Epithelial cell of esophagus (primary cell): ENCODE results near the gene MLIP.

Experiments used
- DNase-seq: peaks from one replicate; pipeline ENCODE4 v3.0.0; 2010; ENCODE audit warnings: low read depth
- H3K4me3 ChIP-seq: 2 replicates; pipeline ENCODE4 v1.5.1; 2011; ENCODE audit warnings: mild to moderate bottlenecking, low read length, control low read depth
- CTCF ChIP-seq: IDR thresholded peaks from 2 replicates; pipeline ENCODE4 v1.5.1; 2011; ENCODE audit warnings: low read depth, mild to moderate bottlenecking, low read length, control low read depth, inconsistent platforms; ENCODE audit not compliant: insufficient read depth; ENCODE audit errors: missing control alignments

MLIP gene

GRCh38 chr6:54284161-54284860, 173.1 kb downstream of the MLIP start:
- no peak overlapping the region for H3K4me3 ChIP-seq
- no peak for DNase-seq
- TF ChIP-seq CTCF, result no peak

GRCh38 chr6:54285595-54285994, 174.4 kb downstream of the MLIP start:
- TF ChIP-seq CTCF, result no peak
- DNase-seq, result no peak
- H3K4me3 ChIP-seq, result no peak overlapping the region

GRCh38 chr6:54286141-54286540, 174.9 kb downstream of the MLIP start:
- peak; percentile 81 for DNase-seq
- TF ChIP-seq CTCF, result no peak
- H3K4me3 ChIP-seq, result no peak overlapping the region

- no peak overlapping the region for H3K4me3 ChIP-seq
- DNase-seq, result no peak
- TF ChIP-seq CTCF, result no peak
Measured at GRCh38 chr6:54288474-54288873, 177.2 kb downstream of the MLIP start.

GRCh38 chr6:54289426-54289825, 178.2 kb downstream of the MLIP start:
- no peak overlapping the region for H3K4me3 ChIP-seq
- TF ChIP-seq CTCF, result no peak
- no peak for DNase-seq

GRCh38 chr6:54291146-54291545, 179.9 kb downstream of the MLIP start:
- no peak overlapping the region for H3K4me3 ChIP-seq
- no peak for TF ChIP-seq CTCF
- peak; percentile 98 for DNase-seq

- TF ChIP-seq CTCF, result no peak
- H3K4me3 ChIP-seq, result no peak overlapping the region
- peak; percentile 90 for DNase-seq
Measured at GRCh38 chr6:54291738-54292137, 180.5 kb downstream of the MLIP start.
